Chondrocyte (in vitro differentiated cells): ENCODE measurements around the gene CAPSL. TPM values are rescaled to one million over a fixed set of nuclear protein-coding genes. Genes with fewer than 3 reads are reported as not detected.
A peak's percentile ranks its signal among the peaks of the same experiment; 100 is the strongest.

Source experiments
- DNase-seq: peaks from one replicate; pipeline ENCODE4 v3.0.0; 2021; ENCODE audit warnings: mixed read lengths, low spot score
- H3K27ac Mint-ChIP-seq: one replicate; pipeline ENCODE4 v1.8.0; 2021; ENCODE audit warnings: mild to moderate bottlenecking, moderate library complexity, mixed read lengths; ENCODE audit not compliant: unreplicated experiment
- H3K27me3 Mint-ChIP-seq: 2 replicates; pipeline ENCODE4 v1.8.0; 2021; ENCODE audit warnings: low read depth, mixed read lengths
- H3K36me3 Mint-ChIP-seq: 2 replicates; pipeline ENCODE4 v1.8.0; 2021; ENCODE audit warnings: low read depth, mixed read lengths
- H3K4me1 Mint-ChIP-seq: 2 replicates; pipeline ENCODE4 v1.8.0; 2021; ENCODE audit warnings: low read depth, mild to moderate bottlenecking, mixed read lengths
- H3K4me3 Mint-ChIP-seq: one replicate; pipeline ENCODE4 v1.8.0; 2021; ENCODE audit warnings: mild to moderate bottlenecking, moderate library complexity, mixed read lengths; ENCODE audit not compliant: unreplicated experiment
- H3K9me3 Mint-ChIP-seq: 2 replicates; pipeline ENCODE4 v1.8.0; 2021; ENCODE audit warnings: low read depth, mixed read lengths
- CTCF ChIP-seq: fragments of 200-600 bp; sonication (generic); IDR thresholded peaks from 2 replicates; pipeline ENCODE4 v1.5.0; 2021; ENCODE audit warnings: antibody characterized with exemption, mild to moderate bottlenecking, moderate library complexity
- total RNA-seq: library from RNA; stranded (reverse); gene quantifications from 3 replicates; pipeline ENCODE4 v1.2.1, GENCODE V29; 2021

CAPSL gene
- total RNA-seq, 1 donor from 2014 or later: not detected

DNA sequence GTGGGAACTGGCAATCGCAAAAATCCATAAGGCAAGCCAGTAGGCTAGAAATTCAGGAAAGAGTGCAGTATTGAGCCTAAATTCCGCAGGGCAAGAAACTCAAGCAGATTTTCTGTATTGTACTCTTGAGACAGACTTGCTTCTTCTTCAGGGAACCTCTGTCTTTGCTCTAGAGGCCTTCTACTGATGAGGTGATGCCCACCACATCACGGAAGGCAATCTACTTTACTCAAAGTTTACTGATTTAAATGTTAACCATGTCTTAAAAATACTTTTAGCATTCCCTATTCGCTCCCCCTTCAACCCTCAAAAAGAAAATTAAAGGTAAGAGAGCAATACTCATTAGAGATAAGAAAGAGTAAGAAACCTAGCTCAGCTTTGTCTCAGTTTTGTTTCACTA lies 70.4 kb downstream of the CAPSL start:
- no peak for DNase-seq
- Mint-ChIP-seq H3K27ac (no peak overlapping the region), H3K9me3 (peaks cover 9% of the 10 kb centered on the region), H3K4me3 (no peak overlapping the region), H3K27me3 (no peaks in the 10 kb centered on the region), H3K4me1 (no peaks in the 10 kb centered on the region), H3K36me3 (peaks cover 2% of the 10 kb centered on the region)
- TF ChIP-seq CTCF: no peak

- Mint-ChIP-seq H3K36me3 (peaks cover 2% of the 10 kb centered on the region), H3K27me3 (no peaks in the 10 kb centered on the region), H3K4me3 (no peak overlapping the region), H3K27ac (no peak overlapping the region), H3K9me3 (peaks cover 12% of the 10 kb centered on the region), H3K4me1 (peaks cover 42% of the 10 kb centered on the region)
- no peak for TF ChIP-seq CTCF
- no peak for DNase-seq
Observed at GRCh38 chr5:35863159-35863558, 75.3 kb downstream of the CAPSL start.

DNA sequence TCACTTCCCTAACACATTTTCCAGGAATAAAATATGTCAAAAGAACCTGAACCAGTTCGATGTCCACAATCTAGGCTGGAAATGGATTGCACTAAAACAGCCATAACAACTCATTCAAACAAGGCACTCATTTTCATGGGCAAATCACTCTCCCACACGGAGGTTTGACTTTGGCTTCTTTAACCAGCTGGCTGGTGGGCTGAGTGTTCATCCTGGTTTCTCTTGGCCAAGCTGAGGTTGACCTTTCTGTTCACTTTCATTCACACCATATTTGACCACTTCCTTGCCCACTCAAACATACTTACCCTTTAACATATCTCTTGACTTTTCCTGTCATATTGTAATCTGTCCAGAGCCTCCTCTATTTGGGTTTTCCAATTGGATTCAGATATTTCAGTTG lies 76.3 kb downstream of the CAPSL start:
- Mint-ChIP-seq H3K27ac (peak overlapping the region; percentile 13), H3K27me3 (no peaks in the 10 kb centered on the region), H3K36me3 (peaks cover 2% of the 10 kb centered on the region), H3K4me1 (peaks cover 53% of the 10 kb centered on the region), H3K9me3 (peaks cover 12% of the 10 kb centered on the region), H3K4me3 (no peak overlapping the region)
- TF ChIP-seq CTCF: no peak
- DNase-seq: no peak

DNA sequence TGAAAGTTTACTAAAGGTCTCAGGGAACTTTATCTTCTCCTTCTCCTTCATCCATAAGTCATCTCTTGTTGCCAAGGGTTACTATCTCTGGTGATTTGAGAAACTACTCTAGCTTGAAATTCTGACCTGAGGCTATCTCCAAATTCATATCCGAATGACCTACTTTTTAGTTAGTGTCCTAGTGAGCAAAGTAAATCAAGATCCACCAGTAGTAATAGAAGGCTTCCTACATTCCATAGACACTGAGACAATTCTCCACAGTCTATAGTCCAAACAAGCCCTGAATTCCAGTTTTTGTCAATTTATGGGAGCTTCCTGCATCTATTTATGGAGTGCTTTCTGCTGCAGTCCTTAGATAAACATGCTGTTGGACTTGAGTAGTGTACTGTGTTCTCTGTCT lies 76.7 kb downstream of the CAPSL start:
- TF ChIP-seq CTCF: no peak
- Mint-ChIP-seq H3K4me1 (peaks cover 57% of the 10 kb centered on the region), H3K27ac (no peak overlapping the region)

GRCh38 chr5:35860686-35861085 lies 77.7 kb downstream of the CAPSL start:
- no peak for DNase-seq
- Mint-ChIP-seq H3K9me3 (peaks cover 12% of the 10 kb centered on the region), H3K27ac (no peak overlapping the region), H3K36me3 (peaks cover 2% of the 10 kb centered on the region), H3K4me1 (peaks cover 59% of the 10 kb centered on the region), H3K4me3 (no peak overlapping the region), H3K27me3 (no peaks in the 10 kb centered on the region)
- no peak for TF ChIP-seq CTCF

More for the DNA sequence above, 76.7 kb downstream of the CAPSL start:
- Mint-ChIP-seq H3K4me3 (no peak overlapping the region), H3K27me3 (no peaks in the 10 kb centered on the region), H3K9me3 (peaks cover 12% of the 10 kb centered on the region), H3K36me3 (peaks cover 2% of the 10 kb centered on the region)
- DNase-seq: no peak
